Hepatocyte (in vitro differentiated cells): ENCODE results near the gene PTPRN2. TPM values are rescaled to one million over a fixed set of nuclear protein-coding genes. Genes with fewer than 3 reads are reported as not detected.

Experiments used
- DNase-seq: peaks from one replicate; pipeline ENCODE4 v3.0.0-alpha.2; 2016; ENCODE audit warnings: low spot score
- H2AFZ ChIP-seq: fragments of 200-600 bp; sonication (generic); 2 replicates; pipeline ENCODE4 v1.6.0; 2016; ENCODE audit warnings: antibody characterized with exemption, mild to moderate bottlenecking
- H3K27ac ChIP-seq: fragments of 200-600 bp; sonication (generic); 2 replicates; pipeline ENCODE4 v1.5.1; 2016; ENCODE audit warnings: mild to moderate bottlenecking
- H3K27me3 ChIP-seq: fragments of 200-600 bp; sonication (generic); 2 replicates; pipeline ENCODE4 v1.6.1; 2016
- H3K36me3 ChIP-seq: fragments of 200-600 bp; sonication (generic); replicated peaks from 2 replicates; pipeline ENCODE4 v1.5.1; 2016; ENCODE audit warnings: low read depth; ENCODE audit not compliant: insufficient read depth
- H3K4me1 ChIP-seq: fragments of 200-600 bp; sonication (generic); 2 replicates; pipeline ENCODE4 v1.5.1; 2016; ENCODE audit warnings: mild to moderate bottlenecking, moderate library complexity; ENCODE audit not compliant: insufficient read depth
- H3K4me2 ChIP-seq: fragments of 200-600 bp; sonication (generic); 2 replicates; pipeline ENCODE4 v1.6.0; 2016
- H3K4me3 ChIP-seq: fragments of 200-600 bp; sonication (generic); 2 replicates; pipeline ENCODE4 v1.5.1; 2016; ENCODE audit warnings: mild to moderate bottlenecking
- H3K79me2 ChIP-seq: fragments of 200-600 bp; sonication (generic); 2 replicates; pipeline ENCODE4 v1.6.0; 2017; ENCODE audit warnings: mild to moderate bottlenecking
- H3K9me2 ChIP-seq: fragments of 200-600 bp; sonication (generic); replicated peaks from 2 replicates; pipeline ENCODE4 v1.6.0; 2017; ENCODE audit warnings: mild to moderate bottlenecking; ENCODE audit not compliant: insufficient read depth
- H3K9me3 ChIP-seq: fragments of 200-600 bp; sonication (generic); 2 replicates; pipeline ENCODE4 v1.5.1; 2016; ENCODE audit warnings: low read depth, mild to moderate bottlenecking
- H4K20me1 ChIP-seq: fragments of 200-600 bp; sonication (generic); 2 replicates; pipeline ENCODE4 v1.6.0; 2016; ENCODE audit warnings: mild to moderate bottlenecking; ENCODE audit not compliant: insufficient read depth, poor library complexity, severe bottlenecking
- EZH2 ChIP-seq: fragments of 200-600 bp; sonication (generic); IDR thresholded peaks from 2 replicates; pipeline ENCODE4 v1.6.1; 2016; ENCODE audit warnings: antibody characterized with exemption, mild to moderate bottlenecking, borderline replicate concordance
- EZH2phosphoT487 ChIP-seq: fragments of 200-600 bp; sonication (generic); IDR thresholded peaks from one replicate; pipeline ENCODE4 v1.6.1; 2018; ENCODE audit warnings: antibody characterized with exemption, mild to moderate bottlenecking, low read depth, moderate library complexity; ENCODE audit not compliant: unreplicated experiment, severe bottlenecking
- WGBS: methylation state at CpG from one replicate; pipeline ENCODE4 v1.1.6; 2016; ENCODE audit warnings: low lambda C conversion rate; ENCODE audit errors: missing lambda C conversion rate; 5-methylcytosine and 5-hydroxymethylcytosine counted together
- polyA plus RNA-seq: library from polyadenylated mRNA; unstranded; fragments of >200 nt; fragmentation: Nextera tagmentation; extraction: Ambion mirVana; gene quantifications from 2 replicates; pipeline ENCODE4 v1.2.1, GENCODE V29; 2016
- total RNA-seq: library from RNA; depleted of rRNA; stranded (reverse); fragments of >200 nt; gene quantifications from 2 replicates; pipeline ENCODE4 v1.2.3, GENCODE V29; 2014
- TF ChIP-seq, protein P1 (sequence below): fragments of 200-600 bp; sonication (generic); IDR thresholded peaks from 2 replicates; pipeline ENCODE4 v1.5.1; 2016; ENCODE audit warnings: antibody characterized with exemption, mild to moderate bottlenecking; ENCODE audit not compliant: poor library complexity

Gene PTPRN2
- total and polyA plus RNA-seq, 2 experiments from 2014 or later: 2.1 to 3.3 TPM

DNA sequence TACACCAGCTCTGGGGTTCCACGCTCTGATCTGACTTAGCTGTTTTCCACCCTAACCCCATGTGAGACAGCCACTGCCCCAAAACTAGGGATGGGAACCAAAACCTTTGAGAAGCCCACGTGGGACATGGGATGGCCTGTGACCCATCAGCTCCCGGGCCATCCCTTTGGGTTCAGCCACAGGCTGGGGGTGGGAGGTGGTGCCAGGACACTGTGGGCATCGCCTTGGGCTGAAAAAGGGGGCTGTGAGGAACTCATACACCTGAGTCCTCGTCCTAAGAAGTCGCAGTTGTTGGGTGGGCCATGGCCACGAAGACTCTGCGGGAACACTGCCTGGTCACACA lies 871.7 kb downstream of the PTPRN2 start:
- H3K4me1 ChIP-seq: no peaks in the 10 kb centered on the region
- no peaks in the 10 kb centered on the region for H3K27me3 ChIP-seq
- H3K9me3 ChIP-seq: no peaks in the 10 kb centered on the region
- H3K4me3 ChIP-seq: no peak overlapping the region
- H3K79me2 ChIP-seq: no peaks in the 10 kb centered on the region
- H3K9me2 ChIP-seq: no peaks in the 10 kb centered on the region
- no peak overlapping the region for H3K27ac ChIP-seq
- no peaks in the 10 kb centered on the region for H4K20me1 ChIP-seq
- no peak overlapping the region for H2AFZ ChIP-seq
- DNase-seq: no peak
- no peaks in the 10 kb centered on the region for H3K36me3 ChIP-seq
- TF ChIP-seq EZH2phosphoT487: no peak
- no peak for TF ChIP-seq EZH2
- TF ChIP-seq, protein P1, sequence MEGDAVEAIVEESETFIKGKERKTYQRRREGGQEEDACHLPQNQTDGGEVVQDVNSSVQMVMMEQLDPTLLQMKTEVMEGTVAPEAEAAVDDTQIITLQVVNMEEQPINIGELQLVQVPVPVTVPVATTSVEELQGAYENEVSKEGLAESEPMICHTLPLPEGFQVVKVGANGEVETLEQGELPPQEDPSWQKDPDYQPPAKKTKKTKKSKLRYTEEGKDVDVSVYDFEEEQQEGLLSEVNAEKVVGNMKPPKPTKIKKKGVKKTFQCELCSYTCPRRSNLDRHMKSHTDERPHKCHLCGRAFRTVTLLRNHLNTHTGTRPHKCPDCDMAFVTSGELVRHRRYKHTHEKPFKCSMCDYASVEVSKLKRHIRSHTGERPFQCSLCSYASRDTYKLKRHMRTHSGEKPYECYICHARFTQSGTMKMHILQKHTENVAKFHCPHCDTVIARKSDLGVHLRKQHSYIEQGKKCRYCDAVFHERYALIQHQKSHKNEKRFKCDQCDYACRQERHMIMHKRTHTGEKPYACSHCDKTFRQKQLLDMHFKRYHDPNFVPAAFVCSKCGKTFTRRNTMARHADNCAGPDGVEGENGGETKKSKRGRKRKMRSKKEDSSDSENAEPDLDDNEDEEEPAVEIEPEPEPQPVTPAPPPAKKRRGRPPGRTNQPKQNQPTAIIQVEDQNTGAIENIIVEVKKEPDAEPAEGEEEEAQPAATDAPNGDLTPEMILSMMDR: no peak
- no peak overlapping the region for H3K4me2 ChIP-seq
- 76% methylated on average over 8 of the region's 8 CpGs for WGBS

DNA sequence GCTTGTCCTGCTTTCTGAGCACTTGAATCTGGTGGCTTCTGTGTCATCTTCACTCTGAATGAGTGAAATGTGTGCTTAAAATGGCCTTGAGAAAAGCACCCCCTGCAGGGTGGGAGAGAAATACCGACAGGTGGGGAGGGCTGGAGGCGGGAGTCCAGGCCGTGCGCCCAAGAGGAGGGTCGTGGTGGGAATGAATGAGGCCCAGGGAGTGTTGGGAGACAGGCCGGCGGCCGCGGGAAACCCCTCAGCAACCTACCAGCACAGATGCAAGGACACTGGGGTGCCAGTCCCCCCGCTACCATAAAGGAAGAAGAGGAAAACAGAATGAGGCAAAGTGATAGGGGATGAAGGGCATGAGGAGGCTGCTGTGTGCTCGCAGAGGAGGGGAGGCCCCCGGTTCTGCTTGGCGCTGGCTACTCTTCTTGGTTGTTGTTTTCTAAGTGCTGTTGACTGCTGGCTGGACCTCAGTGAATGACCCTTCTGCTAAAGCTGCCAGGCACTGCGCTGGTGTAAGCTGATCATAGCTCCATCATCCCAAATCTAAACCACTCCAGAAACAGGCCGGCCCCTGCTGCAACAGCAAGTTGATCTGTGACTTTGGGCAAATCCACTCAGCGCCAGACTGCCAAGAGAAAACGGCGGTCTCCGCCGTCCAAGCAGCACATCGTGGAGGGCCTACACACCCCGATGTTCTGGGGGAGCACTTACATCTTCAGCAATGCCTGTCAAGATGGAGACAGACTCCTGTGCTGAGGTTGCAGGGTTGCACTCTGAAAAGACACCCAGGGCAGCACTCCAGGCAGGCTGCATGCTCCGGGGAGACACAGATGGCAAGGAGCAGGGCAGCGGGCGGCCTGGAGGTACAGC lies 872.3 kb downstream of the PTPRN2 start:
- Histone ChIP-seq H4K20me1 (no peaks in the 10 kb centered on the region), H2AFZ (no peak overlapping the region), H3K9me3 (no peaks in the 10 kb centered on the region), H3K79me2 (no peaks in the 10 kb centered on the region), H3K27me3 (no peaks in the 10 kb centered on the region), H3K27ac (no peak overlapping the region), H3K4me1 (no peaks in the 10 kb centered on the region), H3K4me2 (no peak overlapping the region), H3K9me2 (no peaks in the 10 kb centered on the region), H3K4me3 (no peak overlapping the region), H3K36me3 (no peaks in the 10 kb centered on the region)
- DNase-seq: no peak
- TF ChIP-seq EZH2 (no peak), EZH2phosphoT487 (no peak)
- TF ChIP-seq, protein P1: no peak
- 90% methylated on average over 25 of the region's 25 CpGs for WGBS

DNA sequence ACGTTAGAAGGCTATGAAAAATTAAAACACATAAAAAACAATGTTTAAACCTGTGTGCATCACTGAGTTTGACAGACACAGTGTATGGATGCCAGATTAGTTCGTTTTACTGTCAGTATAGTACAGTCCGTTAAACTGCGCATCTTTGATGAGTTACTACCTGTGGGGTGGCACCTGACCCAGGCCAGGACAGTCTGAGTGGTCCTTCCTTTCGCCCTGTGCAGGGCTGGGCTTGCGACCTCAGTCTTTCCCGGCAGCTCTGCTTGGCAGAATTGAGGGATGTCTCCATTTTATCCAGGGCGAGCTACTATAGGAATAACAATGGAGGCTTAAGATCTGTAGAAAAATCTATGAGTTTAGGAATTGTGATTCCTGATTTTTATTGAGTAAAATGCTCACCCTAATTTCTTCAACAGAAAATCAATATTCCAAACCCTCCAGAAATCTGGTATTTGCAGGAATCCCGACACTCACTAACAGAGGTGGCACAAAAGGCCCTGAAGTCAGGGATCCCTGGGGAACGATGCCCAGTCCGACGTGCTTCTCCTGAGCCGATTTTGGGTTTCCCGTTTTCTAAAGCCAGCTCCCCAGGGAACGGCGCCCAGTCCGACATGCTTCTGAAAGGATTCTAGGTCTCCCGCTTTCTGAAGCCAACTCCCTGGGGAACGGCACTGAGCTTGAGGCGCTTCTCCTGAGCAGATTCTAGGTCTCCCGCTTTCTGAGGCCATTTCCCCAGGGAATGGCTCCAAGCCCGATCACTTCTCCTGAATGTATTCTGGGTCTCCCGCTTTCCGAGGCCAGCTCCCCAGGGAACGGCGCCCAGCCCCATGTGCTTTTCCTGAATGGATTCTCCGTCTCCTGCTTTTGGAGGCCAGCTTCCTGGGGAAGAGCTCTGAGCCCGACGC lies 873.2 kb downstream of the PTPRN2 start:
- Histone ChIP-seq H3K4me2 (no peak overlapping the region), H3K4me3 (no peak overlapping the region), H3K9me2 (no peaks in the 10 kb centered on the region), H3K27ac (no peak overlapping the region), H3K36me3 (no peaks in the 10 kb centered on the region), H3K27me3 (no peaks in the 10 kb centered on the region), H4K20me1 (no peaks in the 10 kb centered on the region), H2AFZ (no peak overlapping the region), H3K79me2 (no peaks in the 10 kb centered on the region), H3K4me1 (no peaks in the 10 kb centered on the region), H3K9me3 (no peaks in the 10 kb centered on the region)
- TF ChIP-seq EZH2: no peak
- no peak for TF ChIP-seq EZH2phosphoT487
- TF ChIP-seq, protein P1: no peak
- 89% methylated on average over 29 of the region's 29 CpGs for WGBS
- DNase-seq: no peak
